ENCODE data around the gene ZCCHC24.
A peak's percentile ranks its signal among the peaks of the same experiment; 100 is the strongest.

The ZCCHC24 gene

DNA sequence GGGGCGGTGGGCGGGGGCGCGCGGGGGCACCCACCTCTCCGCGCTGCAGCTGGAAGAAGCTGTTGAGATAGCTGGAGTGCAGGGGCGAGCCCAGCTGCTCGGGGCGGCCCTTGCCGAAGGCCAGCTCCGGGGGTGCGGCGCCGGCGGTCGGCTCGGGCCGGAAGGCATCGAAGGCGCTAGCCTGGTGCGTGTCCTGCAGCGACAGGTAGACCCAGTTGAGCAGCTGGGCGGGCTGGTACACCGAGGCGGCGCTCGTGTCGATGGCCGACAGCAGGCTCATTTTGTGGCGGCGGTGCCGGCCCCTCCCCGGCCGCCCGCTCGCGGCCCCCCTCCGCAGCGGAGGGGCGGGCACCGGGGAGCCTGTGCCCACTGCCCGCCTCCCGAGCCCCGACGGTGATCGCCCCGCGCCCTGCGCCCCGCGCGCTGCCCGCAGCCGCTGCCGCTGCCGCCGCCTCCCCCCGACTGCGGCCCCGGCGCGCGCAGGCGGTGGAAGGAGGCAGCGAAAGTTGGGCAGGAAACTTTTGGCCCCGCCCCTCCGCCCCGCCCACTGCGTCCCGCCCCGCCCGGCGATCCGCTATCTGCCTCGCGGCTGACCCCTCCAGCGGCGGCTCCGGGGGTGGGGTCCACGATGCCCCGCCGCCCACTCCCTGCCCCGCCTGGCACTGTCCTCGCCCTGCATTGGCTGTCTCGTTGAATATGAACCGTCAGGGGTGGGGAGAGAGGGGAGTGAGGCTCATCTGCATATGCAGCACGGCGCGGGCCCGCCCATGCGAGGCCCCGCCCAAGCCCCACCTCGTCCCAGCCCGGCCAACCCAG is at the start of gene ZCCHC24:
Gene ZCCHC24 (minus strand): TSS at position 464 of the 816 bp plus-strand sequence. CDS start 184 bp downstream, at position 280.
- peak; percentile 46 to 99 (median 96) for DNase-seq

DNA sequence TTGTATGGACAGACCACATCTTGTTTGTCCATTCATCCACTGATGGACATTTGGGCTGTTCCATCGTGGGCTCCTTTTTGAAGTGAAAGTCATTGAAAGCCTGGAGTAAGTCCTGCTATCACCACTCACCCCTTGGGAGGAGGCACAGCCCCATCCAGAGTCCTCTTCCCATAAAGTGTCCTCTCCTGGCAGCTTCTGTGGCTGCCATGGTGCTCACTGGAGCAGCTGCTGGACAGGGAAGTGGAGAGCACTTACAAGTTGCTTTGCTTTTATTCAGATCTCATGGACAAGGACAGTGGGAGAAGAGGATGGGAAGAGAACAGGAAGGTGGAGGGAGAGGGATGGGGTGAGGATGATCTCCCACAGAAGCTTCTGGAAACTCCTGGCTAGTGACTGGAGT is 48.4 kb upstream of the ZCCHC24 start:
- DNase-seq, result no peak

DNA sequence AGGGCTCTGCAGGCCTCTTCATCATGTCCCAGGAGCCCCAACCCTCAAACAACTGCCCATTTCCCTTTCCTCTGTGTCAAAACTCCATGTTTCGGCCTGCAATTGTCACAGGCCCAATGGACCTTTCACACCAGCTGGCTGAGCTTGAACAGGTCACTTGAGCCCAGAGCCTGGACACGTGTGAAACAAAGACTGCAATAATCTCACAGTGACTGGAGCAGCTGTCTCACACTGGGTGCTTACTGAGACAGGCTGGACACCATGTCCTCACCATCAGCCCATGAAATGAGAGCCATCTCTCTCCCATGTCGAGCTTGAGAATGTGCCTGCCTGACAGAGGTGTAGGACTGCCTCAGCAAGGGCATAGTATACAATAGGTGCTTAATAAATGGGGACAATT is 47.4 kb upstream of the ZCCHC24 start:
- DNase-seq, result no peak

DNA sequence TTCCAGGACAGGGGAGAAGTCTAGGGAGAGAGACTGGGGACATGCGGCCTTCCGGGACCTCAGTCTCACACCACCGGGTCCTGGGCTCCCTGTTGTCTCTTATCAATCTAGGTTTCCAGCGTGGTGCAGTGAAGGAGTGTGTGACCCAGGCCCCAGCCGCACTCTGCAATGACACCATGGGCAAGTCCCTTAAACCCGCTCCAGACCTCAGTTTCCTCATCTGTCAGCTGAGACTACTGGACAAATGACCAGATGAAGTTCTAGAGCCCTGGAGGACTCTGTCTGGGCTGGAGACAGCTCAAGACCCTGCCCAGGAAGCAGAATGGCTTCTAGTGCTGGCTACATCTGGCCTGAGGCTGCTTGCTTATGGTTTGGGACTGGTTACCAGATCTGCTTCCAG is 46.8 kb upstream of the ZCCHC24 start:
- DNase-seq, result no peak

DNA sequence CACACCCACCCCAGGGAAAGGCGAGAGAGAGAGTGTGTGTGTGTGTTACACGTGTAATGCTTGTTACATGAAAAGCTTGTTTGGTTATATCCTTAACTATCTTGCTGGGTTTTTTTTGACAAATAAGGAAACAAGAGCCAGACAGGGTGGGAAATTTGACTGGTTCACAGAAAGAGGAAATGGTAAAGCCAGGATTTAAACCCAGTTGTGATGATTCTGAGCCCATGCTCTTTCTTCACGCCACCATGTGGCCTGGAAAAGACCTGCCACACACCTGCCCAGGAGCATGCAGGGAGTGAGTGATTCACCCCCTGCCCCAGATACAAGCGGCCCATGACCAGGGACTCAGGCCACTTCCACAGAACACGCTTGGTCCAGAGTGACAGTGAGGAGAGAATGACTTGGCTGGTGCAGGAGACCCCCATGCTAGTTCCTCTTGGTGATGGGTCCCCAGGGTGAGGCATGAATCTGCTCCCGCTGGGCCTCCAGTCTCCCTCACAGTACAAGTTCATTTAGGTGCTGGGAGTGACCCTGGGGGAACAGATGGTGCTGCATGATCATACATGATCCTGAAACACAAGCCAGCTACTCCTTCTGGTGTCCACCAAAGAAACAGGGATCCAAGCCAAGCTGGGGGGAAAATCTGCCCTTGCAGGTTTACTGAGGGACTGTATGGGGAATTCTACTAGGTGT is 45.9 kb upstream of the ZCCHC24 start:
- no peak for DNase-seq

DNA sequence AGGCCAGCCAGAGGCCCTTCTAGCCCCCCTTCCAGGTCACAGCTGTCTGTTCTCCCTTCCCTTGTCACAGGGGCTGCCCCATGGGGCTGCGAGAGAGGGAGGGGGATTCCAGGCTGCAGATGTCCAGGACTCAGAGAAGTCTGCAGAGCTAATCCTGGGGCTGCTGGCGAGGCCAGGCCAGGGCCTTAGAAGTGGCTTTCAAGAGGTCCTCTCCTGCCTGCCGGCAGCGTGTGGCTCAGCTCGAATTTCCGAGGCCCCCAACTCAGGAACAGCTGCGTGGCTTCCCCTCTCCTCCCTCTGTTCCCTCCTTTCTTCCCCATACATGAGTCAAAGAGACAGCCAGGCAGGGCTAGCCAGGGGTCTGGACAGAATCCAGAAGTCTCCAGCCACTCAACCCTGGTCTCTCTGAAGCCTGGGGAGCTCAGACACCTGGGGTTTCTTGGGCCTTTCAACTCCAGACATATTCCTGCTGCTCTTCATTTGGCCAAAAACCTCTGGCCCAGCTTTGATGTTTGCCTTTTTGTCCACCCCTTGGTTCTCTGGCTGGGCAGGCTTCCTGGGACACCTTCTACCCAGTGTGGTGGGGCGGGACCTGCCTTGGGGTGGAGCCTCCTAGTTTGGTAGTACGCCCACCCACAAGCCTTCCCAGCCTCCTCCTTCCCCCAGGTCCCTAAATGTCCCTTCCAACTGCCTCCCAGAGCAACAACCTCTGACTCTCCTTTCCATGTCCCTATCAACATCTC is 45.1 kb upstream of the ZCCHC24 start:
- no peak for DNase-seq

DNA sequence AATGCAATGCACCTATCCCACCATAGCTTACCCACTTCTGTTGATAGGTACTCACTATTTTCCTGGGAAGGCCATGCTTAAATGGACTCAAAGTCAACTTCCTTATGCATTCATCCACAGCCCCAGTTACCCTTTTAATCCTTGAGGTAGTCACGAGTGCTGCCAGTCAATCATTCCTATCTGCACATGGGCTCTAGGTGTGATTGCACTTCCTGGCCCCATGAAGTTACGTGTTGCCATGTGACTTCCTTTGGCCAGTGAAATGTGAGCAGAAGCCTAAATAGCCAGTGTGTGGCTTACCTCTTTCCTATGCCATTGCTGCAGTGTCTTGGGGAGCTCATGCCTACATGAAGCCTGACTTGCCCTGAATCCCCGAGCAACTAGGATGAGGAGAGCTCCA is 43.4 kb upstream of the ZCCHC24 start:
- DNase-seq, result no peak

DNA sequence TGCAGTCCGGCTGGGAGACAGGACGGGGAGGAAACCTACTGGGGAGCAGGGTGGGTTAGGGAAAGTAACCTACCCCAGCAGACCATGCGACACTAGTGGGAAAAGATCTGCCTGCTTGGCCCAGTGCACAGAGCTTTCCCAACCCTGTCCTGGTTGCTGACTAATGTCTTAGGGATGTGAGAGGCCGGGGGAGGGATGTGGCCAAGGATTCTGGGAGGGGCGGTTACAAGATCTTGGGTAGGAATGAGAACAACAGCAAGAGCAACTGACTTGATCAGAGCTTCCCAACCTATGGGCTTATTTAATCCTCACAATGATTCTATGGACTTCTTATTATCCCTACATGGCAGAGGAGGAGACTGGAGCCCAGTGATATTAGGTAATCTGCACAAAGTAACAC is 42.9 kb upstream of the ZCCHC24 start:
- DNase-seq, result no peak

DNA sequence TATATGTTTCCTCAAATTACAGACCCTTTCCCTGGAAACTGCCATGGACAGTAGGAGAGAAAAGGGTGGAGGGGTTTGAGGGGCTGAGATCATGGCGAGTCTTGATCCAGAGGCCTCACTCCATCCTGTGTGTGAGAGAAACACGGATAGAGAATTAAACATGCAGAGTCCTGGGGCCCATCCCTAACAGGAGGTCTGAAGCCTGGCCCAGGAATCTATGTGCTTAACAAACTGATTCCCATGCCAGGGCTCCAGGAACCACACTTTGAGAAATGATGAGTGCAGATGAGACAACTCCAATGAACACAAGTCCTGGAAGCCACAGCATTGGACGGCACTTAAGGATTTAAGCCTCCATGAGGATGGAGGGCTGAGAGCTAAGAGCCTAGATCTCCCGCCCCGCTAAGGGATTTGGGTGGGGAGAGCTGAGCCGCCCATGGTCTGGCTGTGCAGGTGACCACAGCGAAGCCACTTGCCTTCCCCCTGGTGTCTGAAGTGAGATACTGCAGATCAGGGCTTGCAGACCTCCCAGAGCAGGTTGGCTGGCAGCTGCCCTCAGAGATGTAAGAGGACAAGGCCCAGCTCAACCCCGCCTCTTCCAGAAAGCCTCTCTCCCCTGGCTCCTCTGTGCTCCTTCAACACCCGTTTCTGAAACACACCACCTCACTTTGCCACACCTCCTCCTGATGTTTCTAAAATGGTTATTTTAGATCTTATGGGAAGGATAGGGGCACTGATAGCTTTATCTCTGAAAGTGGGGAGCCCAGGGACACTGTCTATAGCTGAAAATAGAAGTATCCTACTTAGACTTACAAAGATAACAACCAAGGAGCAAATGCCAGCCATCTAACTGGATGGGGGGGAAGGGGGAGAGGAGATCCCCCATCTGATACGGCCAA is 42.1 kb upstream of the ZCCHC24 start:
- DNase-seq, result peak in 8 of 58 donors; percentile 3 to 31 (median 12)

DNA sequence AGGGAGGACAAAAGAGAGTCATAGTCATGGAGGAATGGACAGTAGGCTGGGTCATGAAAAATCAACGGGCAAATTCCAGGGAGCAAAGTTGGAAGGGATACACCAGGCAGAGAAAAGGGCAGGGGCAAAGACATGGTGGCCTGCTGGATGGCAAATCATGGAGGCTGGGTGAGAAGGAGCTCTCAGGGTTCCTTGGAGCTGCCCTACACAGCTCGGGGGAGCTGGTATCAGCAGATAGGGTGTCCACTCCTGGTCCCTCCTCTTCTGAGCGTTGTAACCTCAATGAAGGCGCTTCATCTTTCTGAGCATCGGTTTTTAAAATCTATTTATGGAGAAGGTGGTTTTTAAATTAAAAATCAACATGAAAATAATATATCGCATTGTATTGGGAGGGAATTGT is 39.1 kb upstream of the ZCCHC24 start:
- no peak for DNase-seq

DNA sequence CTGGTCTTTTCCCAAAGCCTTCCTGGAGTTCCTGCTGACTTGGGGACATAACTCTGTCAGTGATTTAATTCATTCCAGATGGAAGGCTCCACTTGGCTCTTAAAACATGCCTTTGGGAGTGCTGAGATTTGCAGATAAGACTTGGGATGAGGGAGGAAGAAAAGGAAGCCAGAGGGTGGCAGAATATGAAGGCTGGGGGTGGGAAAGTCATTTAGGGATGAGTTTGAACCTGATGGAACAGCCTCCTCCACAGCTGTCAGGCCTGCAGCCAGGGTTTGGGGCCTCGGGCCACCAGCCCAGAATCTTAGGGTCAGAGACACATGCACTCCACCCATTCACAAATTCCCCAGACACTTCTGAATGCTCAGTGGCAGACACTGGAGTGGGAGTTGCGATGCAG is 38.5 kb upstream of the ZCCHC24 start:
- DNase-seq, result no peak

DNA sequence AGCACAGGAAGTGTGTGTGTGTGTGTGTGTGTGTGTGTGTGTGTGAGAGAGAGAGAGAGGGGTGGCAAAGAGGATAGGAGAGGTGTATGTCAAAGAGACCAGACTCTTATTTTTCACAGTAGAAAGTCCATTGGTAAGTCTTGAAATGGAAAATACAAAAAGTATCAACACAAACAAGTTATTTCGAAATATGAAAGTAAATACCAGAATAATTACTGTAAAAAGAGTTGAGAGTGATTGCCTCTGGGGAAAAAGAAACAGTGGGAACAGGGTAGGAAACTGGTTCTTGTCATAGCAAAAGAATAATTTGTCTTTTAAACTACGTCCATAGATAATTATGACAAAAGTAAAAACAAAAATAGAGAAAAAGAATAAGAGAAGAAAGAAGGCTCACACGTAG is 37.9 kb upstream of the ZCCHC24 start:
- no peak for DNase-seq

DNA sequence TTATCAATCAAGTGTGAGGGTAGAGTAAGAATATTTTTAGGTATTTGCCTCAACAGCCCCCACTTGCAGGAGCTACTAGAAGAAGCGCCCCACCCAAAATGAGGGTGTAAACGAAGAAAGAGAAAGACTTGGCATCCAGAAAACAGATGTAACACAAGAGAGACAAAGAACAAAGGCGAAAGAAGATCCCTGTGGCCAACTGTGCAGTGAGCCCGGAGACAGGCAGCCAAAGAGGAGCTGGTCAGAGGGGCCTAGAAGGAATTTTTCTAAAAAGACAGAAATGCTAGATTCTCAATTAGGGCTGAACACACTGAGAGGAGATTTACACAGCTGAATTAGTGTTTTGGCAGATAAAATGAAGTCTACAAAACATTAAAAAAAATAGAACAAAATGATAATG is 37.3 kb upstream of the ZCCHC24 start:
- DNase-seq, result no peak

DNA sequence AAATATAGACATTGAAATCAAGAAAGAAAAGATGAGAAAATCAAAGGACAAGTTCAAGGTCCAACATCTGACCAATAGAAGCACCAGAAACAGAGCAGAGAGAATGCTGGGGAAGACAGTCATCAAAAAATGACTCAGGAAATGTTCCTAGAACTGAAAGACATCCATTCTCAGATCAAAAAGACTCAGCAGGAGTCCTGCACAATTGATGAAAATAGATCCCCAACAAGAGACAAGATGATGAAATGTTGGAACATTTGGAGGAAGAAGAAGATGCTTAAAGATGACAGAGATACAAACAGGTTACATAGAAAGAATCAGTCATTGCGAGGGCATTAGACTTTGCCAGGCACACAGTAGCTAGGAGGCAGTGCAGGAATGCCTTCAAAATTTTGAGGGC is 36.9 kb upstream of the ZCCHC24 start:
- DNase-seq, result no peak

DNA sequence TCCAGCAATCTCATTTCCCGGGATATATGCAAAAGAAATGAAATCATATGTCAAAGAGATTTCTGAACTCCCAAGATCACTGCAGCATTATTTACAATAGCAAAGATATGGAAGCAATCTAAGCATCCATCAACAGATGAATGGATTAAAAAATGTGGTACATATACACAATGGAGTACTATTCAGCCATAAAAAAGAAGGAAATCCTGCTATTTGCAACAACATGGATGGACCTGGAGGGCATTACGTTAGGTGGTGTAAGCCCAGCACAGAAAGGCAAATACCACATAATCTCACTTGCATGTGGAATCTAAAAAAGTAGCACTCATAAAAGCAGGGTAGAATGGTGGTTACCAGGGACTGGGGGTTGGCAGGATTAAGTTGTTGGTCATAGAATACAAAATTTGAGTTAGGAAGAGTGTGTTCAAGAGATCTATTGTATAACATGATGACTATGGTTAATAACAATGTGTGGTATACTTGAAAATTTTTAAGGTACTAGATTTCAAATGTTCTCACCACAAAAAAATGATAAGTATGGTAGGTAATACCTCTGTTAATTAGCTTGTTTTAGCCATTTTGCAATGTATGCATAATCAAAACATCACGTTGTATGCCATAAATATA is 34.0 kb upstream of the ZCCHC24 start:
- no peak for DNase-seq

DNA sequence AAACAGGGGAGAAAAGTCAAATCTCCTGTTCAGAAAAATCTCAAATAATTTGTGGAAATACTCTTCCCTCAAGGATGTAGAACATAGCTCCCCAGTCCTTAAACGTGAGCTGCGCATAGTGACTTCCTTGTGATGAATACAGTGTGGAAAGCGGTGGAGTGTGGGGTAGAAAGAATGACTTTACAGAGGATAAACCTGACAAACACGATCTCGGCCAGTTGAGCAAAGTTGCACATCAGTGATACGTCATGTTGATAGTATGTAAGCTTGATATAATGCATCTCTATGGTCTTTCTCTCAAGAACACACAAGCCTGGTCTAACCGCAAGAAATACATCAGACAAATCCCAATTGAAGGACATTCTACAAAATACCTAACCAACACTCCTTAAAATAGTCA is 32.0 kb upstream of the ZCCHC24 start:
- DNase-seq, result no peak

DNA sequence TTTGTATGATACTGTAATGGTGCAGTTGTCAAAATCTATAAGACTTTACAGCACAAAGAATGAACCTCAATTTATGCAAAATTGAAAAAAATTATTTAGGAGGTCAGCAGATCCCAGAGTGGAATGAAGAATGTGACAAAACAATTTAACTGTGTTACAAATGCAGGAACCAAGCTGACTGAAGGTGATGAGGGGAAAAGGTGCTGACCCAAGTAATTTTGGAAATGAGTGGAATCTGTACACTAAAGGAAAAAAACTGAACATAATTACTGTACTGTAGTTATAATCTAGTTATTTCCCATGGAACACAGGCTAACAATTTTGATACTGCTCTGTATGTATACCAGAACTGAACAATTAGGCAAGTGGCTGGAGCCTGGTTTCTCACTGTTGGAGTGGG is 31.2 kb upstream of the ZCCHC24 start:
- no peak for DNase-seq

DNA sequence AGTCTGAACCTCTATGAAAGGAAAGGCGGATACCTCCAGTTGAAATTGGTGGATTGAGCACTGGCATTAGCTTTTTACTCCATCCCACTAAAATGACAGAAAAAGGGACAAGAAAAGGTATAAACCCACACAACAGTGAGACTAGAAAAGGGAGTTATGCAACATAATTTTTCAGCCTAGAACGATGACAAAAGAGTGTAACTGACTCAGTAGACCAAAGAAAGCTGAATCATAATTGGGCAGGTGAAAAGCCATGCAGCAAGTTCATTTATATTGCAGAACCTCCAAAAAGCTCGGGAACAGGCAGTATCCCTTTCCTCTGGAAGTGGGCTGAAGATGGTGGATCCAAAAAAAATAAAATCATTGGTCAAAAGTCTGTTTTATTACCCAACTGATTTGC is 30.5 kb upstream of the ZCCHC24 start:
- DNase-seq, result no peak

DNA sequence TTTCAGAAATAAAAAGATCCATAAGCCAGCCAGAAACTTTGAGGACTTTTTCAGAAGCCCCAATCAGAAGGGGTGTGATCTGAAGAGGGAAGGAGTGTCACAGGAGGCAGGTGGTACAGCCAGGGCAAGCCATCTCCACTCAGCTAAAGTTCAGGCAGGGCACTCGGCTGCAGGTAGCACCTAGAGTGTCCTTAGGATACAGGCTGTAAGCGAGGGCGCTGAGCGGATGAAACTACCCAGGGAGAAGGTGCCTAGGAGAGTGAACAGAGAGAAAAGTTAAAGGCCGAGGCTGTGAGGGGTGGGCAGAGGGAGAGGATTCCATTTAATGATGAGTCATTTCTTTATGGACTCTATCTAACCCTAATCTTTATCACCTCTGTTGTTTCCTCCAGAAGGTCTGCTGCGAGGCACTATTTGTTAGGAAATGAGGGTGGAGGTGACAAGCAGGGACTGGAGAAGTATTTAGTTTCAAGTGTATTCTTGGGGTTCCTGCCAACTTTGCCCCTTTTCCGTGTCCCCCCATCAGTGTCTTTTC is 29.8 kb upstream of the ZCCHC24 start:
- no peak for DNase-seq

DNA sequence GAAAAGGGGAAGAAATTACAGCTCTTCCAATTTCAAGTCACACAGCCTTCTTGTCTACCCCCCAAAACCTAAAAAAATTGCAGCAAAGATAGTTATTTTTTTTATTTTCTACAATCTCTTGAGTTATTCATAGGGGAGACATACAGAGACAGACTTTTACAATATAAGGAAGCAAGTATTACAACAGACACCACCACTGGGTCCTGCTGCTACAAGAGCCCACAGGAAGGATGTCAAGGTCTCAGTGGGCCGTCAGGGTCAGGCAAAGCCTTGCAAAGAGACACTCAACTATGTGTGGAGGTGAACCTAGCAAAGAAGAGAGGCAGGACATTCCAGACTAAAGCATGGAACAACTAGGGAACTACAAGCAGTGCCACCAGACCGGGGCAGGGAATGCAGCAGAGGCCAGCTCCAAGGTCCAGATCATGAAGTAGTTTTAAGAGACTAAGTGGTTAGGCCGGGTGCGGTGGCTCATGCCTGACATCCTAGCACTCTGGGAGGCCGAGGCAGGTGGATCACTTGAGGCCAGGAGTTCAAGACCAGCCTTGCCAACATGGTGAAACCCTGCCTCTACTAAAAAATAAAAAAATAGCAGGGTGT is 28.2 kb upstream of the ZCCHC24 start:
- DNase-seq, result no peak
